GM23338 (cell line): ENCODE data around the gene CD44. TPM values are rescaled to one million over a fixed set of nuclear protein-coding genes. Genes with fewer than 3 reads are reported as not detected.

ENCODE experiments used
- CREB1 ChIP-seq: fragments of 250-450 bp; sonication (Bioruptor Pico); IDR thresholded peaks from 2 replicates; pipeline ENCODE4 v1.5.0; 2020; ENCODE audit warnings: low read depth, mild to moderate bottlenecking, moderate library complexity
- EZH2 ChIP-seq: fragments of 200-600 bp; sonication (generic); IDR thresholded peaks from one replicate; pipeline ENCODE4 v1.8.0; 2017; ENCODE audit warnings: antibody characterized with exemption, mild to moderate bottlenecking, low read depth; ENCODE audit not compliant: unreplicated experiment
- EZH2phosphoT487 ChIP-seq: fragments of 200-600 bp; sonication (generic); IDR thresholded peaks from one replicate; pipeline ENCODE4 v1.8.1; 2018; ENCODE audit warnings: antibody characterized with exemption; ENCODE audit not compliant: unreplicated experiment
- NANOG ChIP-seq: IDR thresholded peaks from 2 replicates; pipeline ENCODE4 v1.6.1; 2016; ENCODE audit warnings: antibody characterized with exemption, borderline replicate concordance
- POLR2AphosphoS5 ChIP-seq: IDR thresholded peaks from 2 replicates; pipeline ENCODE4 v1.6.1; 2016; ENCODE audit warnings: antibody characterized with exemption, low read depth
- REST ChIP-seq: IDR thresholded peaks from one replicate; pipeline ENCODE4 v1.6.1; 2018; ENCODE audit warnings: antibody characterized with exemption; ENCODE audit not compliant: unreplicated experiment
- STAT1 ChIP-seq: IDR thresholded peaks from one replicate; pipeline ENCODE4 v1.6.1; 2016; ENCODE audit warnings: antibody characterized with exemption; ENCODE audit not compliant: unreplicated experiment
- ZNF114 ChIP-seq: fragments of 250-450 bp; sonication (Bioruptor Pico); IDR thresholded peaks from 2 replicates; pipeline ENCODE4 v1.5.0; 2020; ENCODE audit warnings: mild to moderate bottlenecking, moderate library complexity
- ZNF462 ChIP-seq: fragments of 250-450 bp; sonication (Bioruptor Pico); IDR thresholded peaks from 2 replicates; pipeline ENCODE4 v1.5.0; 2020; ENCODE audit warnings: mild to moderate bottlenecking, moderate library complexity
- polyA plus RNA-seq: library from polyadenylated mRNA; unstranded; fragments of >200 nt; fragmentation: Nextera tagmentation; extraction: Ambion mirVana; gene quantifications from 2 replicates; pipeline ENCODE4 v1.2.1, GENCODE V29; 2016
- total RNA-seq: library from RNA; depleted of rRNA; stranded (reverse); fragments of >200 nt; shearing (Covaris generic); gene quantifications from 2 replicates; pipeline ENCODE4 v1.2.3, GENCODE V29; 2014
- TF ChIP-seq, protein P1 (sequence below), 2 experiments: fragments of 200-600 bp in 1 of 2; sonication (generic) in 1 of 2; conservative IDR thresholded peaks; 2 replicates each; pipeline versions ENCODE4 v1.5.1 to v1.6.1; 2016 to 2017; ENCODE audit warnings: antibody characterized with exemption in 2 of 2, low read depth in 2 of 2, mild to moderate bottlenecking in 2 of 2, moderate library complexity in 1 of 2

CD44 gene
- total and polyA plus RNA-seq, 2 experiments from 2014 or later = 4.0 to 10.1 TPM

- TF ChIP-seq ZNF462 (no peak), EZH2phosphoT487 (no peak), ZNF114 (CRISPR knock-in tag) (no peak), CREB1 (CRISPR knock-in tag) (no peak), POLR2AphosphoS5 (no peak), STAT1 (no peak), EZH2 (no peak), NANOG (no peak), REST (no peak)
- TF ChIP-seq, protein P1, sequence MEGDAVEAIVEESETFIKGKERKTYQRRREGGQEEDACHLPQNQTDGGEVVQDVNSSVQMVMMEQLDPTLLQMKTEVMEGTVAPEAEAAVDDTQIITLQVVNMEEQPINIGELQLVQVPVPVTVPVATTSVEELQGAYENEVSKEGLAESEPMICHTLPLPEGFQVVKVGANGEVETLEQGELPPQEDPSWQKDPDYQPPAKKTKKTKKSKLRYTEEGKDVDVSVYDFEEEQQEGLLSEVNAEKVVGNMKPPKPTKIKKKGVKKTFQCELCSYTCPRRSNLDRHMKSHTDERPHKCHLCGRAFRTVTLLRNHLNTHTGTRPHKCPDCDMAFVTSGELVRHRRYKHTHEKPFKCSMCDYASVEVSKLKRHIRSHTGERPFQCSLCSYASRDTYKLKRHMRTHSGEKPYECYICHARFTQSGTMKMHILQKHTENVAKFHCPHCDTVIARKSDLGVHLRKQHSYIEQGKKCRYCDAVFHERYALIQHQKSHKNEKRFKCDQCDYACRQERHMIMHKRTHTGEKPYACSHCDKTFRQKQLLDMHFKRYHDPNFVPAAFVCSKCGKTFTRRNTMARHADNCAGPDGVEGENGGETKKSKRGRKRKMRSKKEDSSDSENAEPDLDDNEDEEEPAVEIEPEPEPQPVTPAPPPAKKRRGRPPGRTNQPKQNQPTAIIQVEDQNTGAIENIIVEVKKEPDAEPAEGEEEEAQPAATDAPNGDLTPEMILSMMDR (conservative IDR thresholded peaks at IDR 0.05; ENCODE audit: low read depth in 2 of 2) = no peak
Observed at GRCh38 chr11:35232891-35233330, 93.9 kb downstream of the CD44 start (continued).
